EL (cell line): ENCODE data around the gene RBMS3.
"Not testable (repeated sequence)": the region's sequence is repeated elsewhere in the genome, so short reads cannot be mapped to it uniquely, and the experiment has no call there.

Experiments used
- DNase-seq: peaks from one replicate; pipeline ENCODE4 v3.0.0-alpha.2; 2016

RBMS3 gene

GRCh38 chr3:29757054-29757777, 476.3 kb downstream of the RBMS3 start:
- DNase-seq = peak; percentile 68

- DNase-seq = no peak
Measured at GRCh38 chr3:29758108-29758433, 477.2 kb downstream of the RBMS3 start.

- peak; percentile 79 for DNase-seq
Measured at GRCh38 chr3:29758434-29759322, 477.8 kb downstream of the RBMS3 start.

GRCh38 chr3:29759411-29760225, 478.7 kb downstream of the RBMS3 start:
- DNase-seq = peak; percentile 48

GRCh38 chr3:29760226-29760685, 479.4 kb downstream of the RBMS3 start:
- no peak for DNase-seq

- DNase-seq = no peak
Measured at GRCh38 chr3:29761517-29761916, 480.6 kb downstream of the RBMS3 start.

- no peak for DNase-seq
Measured at GRCh38 chr3:29763115-29763514, 482.2 kb downstream of the RBMS3 start.

GRCh38 chr3:29764041-29764440, 483.2 kb downstream of the RBMS3 start:
- DNase-seq = peak; percentile 66

- DNase-seq = peak; percentile 85
Measured at GRCh38 chr3:29764603-29765254, 483.9 kb downstream of the RBMS3 start.

- DNase-seq = no peak
Measured at GRCh38 chr3:29771602-29772001, 490.7 kb downstream of the RBMS3 start.

- DNase-seq = no peak
Measured at GRCh38 chr3:29772436-29772835, 491.6 kb downstream of the RBMS3 start.

- no peak for DNase-seq
Measured at GRCh38 chr3:29773481-29773880, 492.6 kb downstream of the RBMS3 start.

GRCh38 chr3:29775340-29775739, 494.5 kb downstream of the RBMS3 start:
- no peak for DNase-seq

- DNase-seq = no peak
Measured at GRCh38 chr3:29777869-29778268, 497.0 kb downstream of the RBMS3 start.

GRCh38 chr3:29789686-29790085, 508.8 kb downstream of the RBMS3 start:
- DNase-seq = peak; percentile 27

- DNase-seq = no peak
Measured at GRCh38 chr3:29796808-29797207, 515.9 kb downstream of the RBMS3 start.

- no peak for DNase-seq
Measured at GRCh38 chr3:29802057-29802456, 521.2 kb downstream of the RBMS3 start.

- DNase-seq = no peak
Measured at GRCh38 chr3:29804044-29804443, 523.2 kb downstream of the RBMS3 start.

- DNase-seq = peak; percentile 33
Measured at GRCh38 chr3:29805757-29806156, 524.9 kb downstream of the RBMS3 start.

- DNase-seq = not testable (repeated sequence)
Measured at GRCh38 chr3:29808324-29808723, 527.5 kb downstream of the RBMS3 start.

GRCh38 chr3:29822071-29822470, 541.2 kb downstream of the RBMS3 start:
- peak; percentile 69 for DNase-seq

GRCh38 chr3:29823233-29823632, 542.4 kb downstream of the RBMS3 start:
- no peak for DNase-seq

- no peak for DNase-seq
Measured at GRCh38 chr3:29826712-29827111, 545.8 kb downstream of the RBMS3 start.
